ENCODE data around the gene ZNF654.
"Not testable (repeated sequence)": the region's sequence is repeated elsewhere in the genome, so short reads cannot be mapped to it uniquely, and the experiment has no call there.

DNA sequence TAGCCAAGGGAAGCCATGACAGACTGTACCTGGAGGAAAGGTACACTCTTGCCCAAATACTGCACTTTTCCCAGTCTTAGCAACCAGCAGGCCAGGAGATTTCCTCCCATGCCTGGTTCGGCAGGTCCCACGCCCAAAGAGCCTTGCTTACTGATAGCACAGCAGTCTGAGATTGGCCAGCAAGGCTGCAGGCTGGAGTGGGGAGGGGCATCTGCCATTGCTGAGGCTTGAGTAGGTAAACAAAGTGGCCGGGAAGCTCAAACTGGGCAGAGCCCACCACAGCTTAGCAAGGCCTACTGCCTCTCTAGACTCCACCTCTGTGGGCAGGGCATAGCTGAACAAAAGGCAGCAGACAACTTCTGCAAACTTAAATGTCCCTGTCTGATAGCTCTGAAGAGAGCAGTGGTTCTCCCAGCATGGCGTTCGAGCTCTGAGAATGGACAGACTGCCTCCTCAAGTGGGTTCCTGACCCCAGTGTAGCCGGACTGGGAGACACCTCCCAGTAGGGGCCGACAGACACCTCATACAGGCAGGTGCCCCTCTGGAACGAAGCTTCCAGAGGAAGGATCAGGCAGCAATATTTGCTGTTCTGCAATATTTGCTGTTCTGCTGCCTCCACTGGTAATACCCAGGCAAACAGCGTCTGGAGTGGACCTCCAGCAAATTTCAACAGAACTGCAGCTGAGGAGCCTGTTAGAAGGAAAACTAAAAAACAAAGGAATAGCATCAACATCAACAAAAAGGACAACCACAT is 123.3 kb downstream of the ZNF654 start:
- TF ChIP-seq CREM (IDR thresholded peaks at IDR 0.05; ENCODE audit: low read depth); YY1 (IDR thresholded peaks at IDR 0.05; ENCODE audit: borderline replicate concordance in 1 of 3, control insufficient read depth in 1 of 3, extremely low read depth in 1 of 3, insufficient read depth in 3 of 3, insufficient read length in 1 of 3, insufficient replicate concordance in 2 of 3, low read depth in 1 of 3, low read length in 2 of 3); RNF2 (IDR thresholded peaks at IDR 0.05); POLR2A (conservative IDR thresholded peaks at IDR 0.05); ZNF584 (CRISPR knock-in tag; IDR thresholded peaks at IDR 0.05; ENCODE audit: low read depth); CTCF (IDR thresholded peaks at IDR 0.05 in 2 of 3, conservative IDR thresholded peaks at IDR 0.05 in 1 of 3; ENCODE audit: insufficient read depth in 2 of 3, low read depth in 1 of 3, low read length in 3 of 3); ZMIZ1 (IDR thresholded peaks at IDR 0.05; ENCODE audit: low read depth in 2 of 2, low read length in 2 of 2); TRIM28 (IDR thresholded peaks at IDR 0.05); REST (IDR thresholded peaks at IDR 0.05; ENCODE audit: borderline replicate concordance); REST (CRISPR knock-in tag; IDR thresholded peaks at IDR 0.05; ENCODE audit: low read depth): not testable (repeated sequence)

All from K562 (cell line).